A549 (cell line): ENCODE data around the gene ZBED4. TPM values are rescaled to one million over a fixed set of nuclear protein-coding genes. Genes with fewer than 3 reads are reported as not detected.
A peak's percentile ranks its signal among the peaks of the same experiment; 100 is the strongest.

ENCODE experiments used
- ATAC-seq, 2 experiments: fragments of 200-7000 bp in 1 of 2; fragments of >200 bp in 1 of 2; cut with Nextera tagmentation in 1 of 2; cut with Tn5 transposase in 1 of 2; 3 replicates each; pipeline versions ENCODE4 v1.8.0 to v1.9.1; 2018 to 2020; ENCODE audit warnings: mild to moderate bottlenecking in 1 of 2, moderate library complexity in 1 of 2
- CTCF ChIA-PET: fragments of 300-600 bp; sonication (Branson Sonifier 250); formaldehyde crosslinking; extraction: SDS; loops from one replicate; lab custom pipeline; 2021; ENCODE audit warnings: antibody characterized with exemption, inconsistent platforms; lab: Yijun Ruan, JAX
- POLR2A ChIA-PET: fragments of 350-600 bp; formaldehyde crosslinking; extraction: SDS; loops from one replicate; lab custom pipeline; 2021; ENCODE audit warnings: antibody characterized with exemption, inconsistent platforms; lab: Yijun Ruan, JAX
- DNase-seq, 2 experiments: peaks; one replicate each; pipeline versions ENCODE4 v3.0.0 to v3.0.0-alpha.2; 2011 to 2016; ENCODE audit warnings: low read depth in 1 of 2, low spot score in 1 of 2
- FAIRE-seq: peaks from 2 replicates; lab custom pipeline; 2011; peaks lifted over from hg19 to GRCh38; lab: Jason Lieb, UNC
- H3K27ac ChIP-seq, 2 experiments: fragments of >200 bp; sonication (Bioruptor Twin); formaldehyde crosslinking; 3 replicates each; pipeline ENCODE4 v1.5.1; 2016 to 2017
- H3K4me1 ChIP-seq: fragments of >200 bp; sonication (Bioruptor Twin); formaldehyde crosslinking; 3 replicates; pipeline ENCODE4 v1.6.1; 2016
- H3K4me2 ChIP-seq: fragments of >200 bp; sonication (Bioruptor Twin); formaldehyde crosslinking; 3 replicates; pipeline ENCODE4 v1.6.1; 2016
- H3K4me3 ChIP-seq: fragments of >200 bp; sonication (Bioruptor Twin); formaldehyde crosslinking; 3 replicates; pipeline ENCODE4 v1.5.1; 2016
- H3K9me3 ChIP-seq: fragments of >200 bp; sonication (Bioruptor Twin); formaldehyde crosslinking; 3 replicates; pipeline ENCODE4 v1.6.1; 2016
- BHLHE40 ChIP-seq: IDR thresholded peaks from 2 replicates; pipeline ENCODE4 v1.6.1; 2012; ENCODE audit warnings: low read depth, low read length, inconsistent platforms
- CBX2 ChIP-seq: fragments of 200-600 bp; sonication (generic); IDR thresholded peaks from 2 replicates; pipeline ENCODE4 v1.6.1; 2016; ENCODE audit warnings: low read depth, mild to moderate bottlenecking, borderline replicate concordance
- CBX8 ChIP-seq: fragments of 200-600 bp; sonication (generic); IDR thresholded peaks from 2 replicates; pipeline ENCODE4 v1.6.1; 2016
- CHD4 ChIP-seq: fragments of 200-600 bp; sonication (generic); IDR thresholded peaks from 2 replicates; pipeline ENCODE4 v1.6.1; 2016; ENCODE audit warnings: antibody characterized with exemption, mild to moderate bottlenecking, borderline replicate concordance
- CTCF ChIP-seq: fragments of >200 bp; sonication (Bioruptor Twin); formaldehyde crosslinking; IDR thresholded peaks from 3 replicates; pipeline ENCODE4 v1.5.1; 2016
- E2F6 ChIP-seq: IDR thresholded peaks from 2 replicates; pipeline ENCODE4 v1.6.1; 2012; ENCODE audit warnings: low read depth, borderline replicate concordance
- EP300 ChIP-seq, 2 experiments: fragments of >200 bp; sonication (Bioruptor Twin); formaldehyde crosslinking; IDR thresholded peaks; 2 replicates in 1 of 2; 3 replicates in 1 of 2; pipeline ENCODE4 v1.6.1; 2016 to 2017
- FOSL2 ChIP-seq, 2 experiments: fragments of 450-650 bp in 1 of 2; fragments of >200 bp in 1 of 2; sonication (Bioruptor Twin) in 1 of 2; formaldehyde crosslinking; IDR thresholded peaks; 2 replicates each; pipeline versions ENCODE4 v1.5.0 to v1.6.1; 2016 to 2020; ENCODE audit warnings: mild to moderate bottlenecking in 1 of 2, moderate library complexity in 1 of 2
- HES2 ChIP-seq: fragments of >200 bp; sonication (Bioruptor Twin); formaldehyde crosslinking; IDR thresholded peaks from 2 replicates; pipeline ENCODE4 v1.6.1; 2016
- HEYL ChIP-seq: fragments of 250-450 bp; sonication (Bioruptor Pico); IDR thresholded peaks from 2 replicates; pipeline ENCODE4 v1.8.0; 2021; ENCODE audit warnings: mild to moderate bottlenecking, moderate library complexity
- JUN ChIP-seq, 2 experiments: fragments of >200 bp; sonication (Bioruptor Twin); formaldehyde crosslinking; IDR thresholded peaks; 2 replicates in 1 of 2; 3 replicates in 1 of 2; pipeline ENCODE4 v1.6.1; 2016 to 2017
- JUNB ChIP-seq: fragments of >200 bp; sonication (Bioruptor Twin); formaldehyde crosslinking; IDR thresholded peaks from 2 replicates; pipeline ENCODE4 v1.6.1; 2016
- KDM1A ChIP-seq: fragments of 200-600 bp; sonication (generic); IDR thresholded peaks from 2 replicates; pipeline ENCODE4 v1.6.1; 2016; ENCODE audit warnings: low read depth, mild to moderate bottlenecking
- KDM5A ChIP-seq: fragments of 200-600 bp; sonication (generic); IDR thresholded peaks from 2 replicates; pipeline ENCODE4 v1.6.1; 2016; ENCODE audit warnings: antibody characterized with exemption, mild to moderate bottlenecking
- MAFK ChIP-seq: fragments of 450-650 bp; IDR thresholded peaks from 2 replicates; pipeline ENCODE4 v1.6.1; 2014; ENCODE audit not compliant: partially characterized antibody
- MYC ChIP-seq: IDR thresholded peaks from 2 replicates; pipeline ENCODE4 v1.6.1; 2012; ENCODE audit warnings: mild to moderate bottlenecking, inconsistent platforms, low read length, improper control_type of control experiment, borderline replicate concordance
- NFE2L2 ChIP-seq: fragments of 150-350 bp; conservative IDR thresholded peaks from 2 replicates; pipeline ENCODE4 v1.6.1; 2014; ENCODE audit warnings: low read length
- NR3C1 ChIP-seq: fragments of >200 bp; sonication (Bioruptor Twin); formaldehyde crosslinking; IDR thresholded peaks from 3 replicates; pipeline ENCODE4 v1.6.1; 2017
- RAD21 ChIP-seq, 2 experiments: fragments of >200 bp in 1 of 2; sonication (Bioruptor Twin) in 1 of 2; formaldehyde crosslinking in 1 of 2; IDR thresholded peaks in 1 of 2; conservative IDR thresholded peaks in 1 of 2; 2 replicates in 1 of 2; 3 replicates in 1 of 2; pipeline ENCODE4 v1.6.1; 2012 to 2018; ENCODE audit warnings: inconsistent platforms in 1 of 2
- REST ChIP-seq: fragments of 200-600 bp; sonication (generic); IDR thresholded peaks from 2 replicates; pipeline ENCODE4 v1.6.1; 2016; ENCODE audit warnings: antibody characterized with exemption, mild to moderate bottlenecking, moderate library complexity
- RNF2 ChIP-seq: fragments of 200-600 bp; sonication (generic); IDR thresholded peaks from 2 replicates; pipeline ENCODE4 v1.6.1; 2016; ENCODE audit warnings: low read depth, mild to moderate bottlenecking, antibody characterized with exemption, moderate library complexity, borderline replicate concordance
- SMC3 ChIP-seq: fragments of >200 bp; sonication (Bioruptor Twin); formaldehyde crosslinking; IDR thresholded peaks from 3 replicates; pipeline ENCODE4 v1.6.1; 2018; ENCODE audit warnings: inconsistent platforms
- TFCP2L1 ChIP-seq: fragments of 250-450 bp; sonication (Bioruptor Pico); IDR thresholded peaks from 2 replicates; pipeline ENCODE4 v1.5.0; 2021; ENCODE audit warnings: mild to moderate bottlenecking
- TP53 ChIP-seq: fragments of 250-450 bp; sonication (Bioruptor Pico); IDR thresholded peaks from 2 replicates; pipeline ENCODE4 v1.5.0; 2021; ENCODE audit warnings: mild to moderate bottlenecking, moderate library complexity
- USF2 ChIP-seq: fragments of 450-650 bp; IDR thresholded peaks from 2 replicates; pipeline ENCODE4 v1.6.1; 2014; ENCODE audit warnings: antibody characterized with exemption
- ZNF302 ChIP-seq: fragments of 250-450 bp; sonication (Bioruptor Pico); IDR thresholded peaks from 2 replicates; pipeline ENCODE4 v1.9.0; 2021; ENCODE audit warnings: inconsistent platforms, mild to moderate bottlenecking, moderate library complexity
- WGBS: methylation state at CpG from one replicate; pipeline ENCODE4 v1.1.6; 2017; ENCODE audit errors: missing lambda C conversion rate; 5-methylcytosine and 5-hydroxymethylcytosine counted together
- polyA plus RNA-seq, 4 experiments: library from polyadenylated mRNA; depleted of rRNA in 3 of 4; stranded (reverse); fragments of >200 nt; fragmentation: RNase III in 1 of 4; extraction: RNeasy Plus Mini Kit Qiagen cat#74134 plus additional on column Dnase treatment in 1 of 4; gene quantifications; 2 replicates in 3 of 4; 3 replicates in 1 of 4; pipeline ENCODE4 v1.2.3, GENCODE V29; 2011 to 2017

Gene ZBED4
- polyA plus RNA-seq, 2 of the 4 experiments (the other 2 are of a cell fraction): 8.6 to 9.5 TPM

GRCh38 chr22:49881856-49882255 lies 28.2 kb downstream of the ZBED4 start:
- Histone ChIP-seq H3K9me3 (no peaks in the 10 kb centered on the region; the same call in 2 of the 3 replicates), H3K4me2 (no peak overlapping the region), H3K4me1 (no peaks in the 10 kb centered on the region), H3K4me3 (no peak overlapping the region), H3K27ac (no peak overlapping the region)
- POLR2A ChIA-PET: no interaction called here
- FAIRE-seq (no peak), ATAC-seq (no peak), DNase-seq (no peak)
- CTCF ChIA-PET: no interaction called here
- TF ChIP-seq CBX8 (no peak), E2F6 (no peak), HES2 (no peak), JUN (IDR thresholded peaks at IDR 0.05) (no peak), KDM1A (no peak), ZNF302 (CRISPR knock-in tag) (no peak), EP300 (IDR thresholded peaks at IDR 0.05) (no peak), NR3C1 (no peak), TFCP2L1 (CRISPR knock-in tag) (no peak), SMC3 (no peak), TP53 (CRISPR knock-in tag) (no peak), NFE2L2 (no peak), USF2 (no peak), BHLHE40 (no peak), RAD21 (conservative IDR thresholded peaks at IDR 0.05 in 1 of 2, IDR thresholded peaks at IDR 0.05 in 1 of 2) (no peak), HEYL (no peak), CTCF (no peak)
- 90% methylated on average over 2 of the region's 2 CpGs for WGBS

GRCh38 chr22:49882519-49883293 lies 29.1 kb downstream of the ZBED4 start:
- WGBS: 93% methylated on average over 21 of the region's 21 CpGs
- TF ChIP-seq MYC: no peak
- TF ChIP-seq CHD4: no peak
- no peak for TF ChIP-seq HEYL
- TF ChIP-seq MAFK: peak; percentile 45
- ChIA-PET POLR2A (no interaction called here), CTCF (no interaction called here)
- Histone ChIP-seq H3K4me2 (no peak overlapping the region), H3K27ac (no peak overlapping the region), H3K4me3 (no peak overlapping the region), H3K9me3 (no peaks in the 10 kb centered on the region; the same call in 2 of the 3 replicates), H3K4me1 (no peaks in the 10 kb centered on the region)
- FAIRE-seq: no peak
- DNase-seq: no peak
- no peak for ATAC-seq

GRCh38 chr22:49883294-49883640 lies 29.6 kb downstream of the ZBED4 start:
- no peak for ATAC-seq
- Histone ChIP-seq H3K4me2 (no peak overlapping the region), H3K4me1 (no peaks in the 10 kb centered on the region), H3K4me3 (no peak overlapping the region), H3K9me3 (no peaks in the 10 kb centered on the region; the same call in 2 of the 3 replicates), H3K27ac (no peak overlapping the region)
- FAIRE-seq: no peak
- ChIA-PET CTCF (no interaction called here), POLR2A (no interaction called here)
- DNase-seq: no peak
- WGBS: 90% methylated on average over 4 of the region's 4 CpGs
- TF ChIP-seq KDM5A: no peak
- TF ChIP-seq REST: no peak
- TF ChIP-seq RNF2: no peak
- no peak for TF ChIP-seq CBX2
- no peak for TF ChIP-seq JUNB
- no peak for TF ChIP-seq USF2
- no peak for TF ChIP-seq FOSL2 (IDR thresholded peaks at IDR 0.05)
- no peak for TF ChIP-seq FOSL2 (CRISPR knock-in tag; IDR thresholded peaks at IDR 0.05)
- no peak for TF ChIP-seq JUN (IDR thresholded peaks at IDR 0.05)
- no peak for TF ChIP-seq MAFK
